Lower leg skin (tissue), 4 donors: Measurements from ENCODE around the gene ACTN4. TPM values are rescaled to one million over a fixed set of nuclear protein-coding genes. Genes with fewer than 3 reads are reported as not detected.

Experiments used
- DNase-seq, 2 donors: peaks; one replicate each; pipeline ENCODE4 v3.0.0-alpha.2; 2019; ENCODE audit warnings: low spot score in 2 of 2
- H3K4me3 ChIP-seq: fragments of 200-600 bp; sonication (generic); 2 replicates; pipeline ENCODE4 v1.5.1; 2017; ENCODE audit warnings: mild to moderate bottlenecking, low read depth; ENCODE audit not compliant: poor library complexity, severe bottlenecking
- POLR2A ChIP-seq, 2 donors: fragments of 450-650 bp; IDR thresholded peaks; one replicate each; pipeline ENCODE4 v1.6.1; 2016 to 2017; ENCODE audit warnings: antibody characterized with exemption in 2 of 2, mild to moderate bottlenecking in 1 of 2, moderate library complexity in 1 of 2
- WGBS, 2 donors: methylation state at CpG; one replicate each; pipeline ENCODE4 v1.1.5; 2018; 5-methylcytosine and 5-hydroxymethylcytosine counted together
- intact Hi-C: fragments of 100-400 bp; cut with DNase I; formaldehyde crosslinking; loops from one replicate; pipeline ENCODE4 v1.15.0; 2023; ENCODE audit warnings: low total_unique reads
- total RNA-seq, 4 donors: library from RNA; depleted of rRNA; stranded (reverse); fragments of >200 nt; gene quantifications; one replicate each; pipeline ENCODE4 v1.1.0, GENCODE V29; 2016
- TF ChIP-seq, protein P1 (sequence below), 3 donors: fragments of 450-650 bp; IDR thresholded peaks; one replicate each; pipeline ENCODE4 v1.5.1; 2016; ENCODE audit warnings: antibody characterized with exemption in 3 of 3, mild to moderate bottlenecking in 3 of 3, moderate library complexity in 2 of 3

ACTN4 gene
- total RNA-seq, 4 donors from 2014 or later, result 411 to 572 (median 469) TPM

- TF ChIP-seq, protein P1, sequence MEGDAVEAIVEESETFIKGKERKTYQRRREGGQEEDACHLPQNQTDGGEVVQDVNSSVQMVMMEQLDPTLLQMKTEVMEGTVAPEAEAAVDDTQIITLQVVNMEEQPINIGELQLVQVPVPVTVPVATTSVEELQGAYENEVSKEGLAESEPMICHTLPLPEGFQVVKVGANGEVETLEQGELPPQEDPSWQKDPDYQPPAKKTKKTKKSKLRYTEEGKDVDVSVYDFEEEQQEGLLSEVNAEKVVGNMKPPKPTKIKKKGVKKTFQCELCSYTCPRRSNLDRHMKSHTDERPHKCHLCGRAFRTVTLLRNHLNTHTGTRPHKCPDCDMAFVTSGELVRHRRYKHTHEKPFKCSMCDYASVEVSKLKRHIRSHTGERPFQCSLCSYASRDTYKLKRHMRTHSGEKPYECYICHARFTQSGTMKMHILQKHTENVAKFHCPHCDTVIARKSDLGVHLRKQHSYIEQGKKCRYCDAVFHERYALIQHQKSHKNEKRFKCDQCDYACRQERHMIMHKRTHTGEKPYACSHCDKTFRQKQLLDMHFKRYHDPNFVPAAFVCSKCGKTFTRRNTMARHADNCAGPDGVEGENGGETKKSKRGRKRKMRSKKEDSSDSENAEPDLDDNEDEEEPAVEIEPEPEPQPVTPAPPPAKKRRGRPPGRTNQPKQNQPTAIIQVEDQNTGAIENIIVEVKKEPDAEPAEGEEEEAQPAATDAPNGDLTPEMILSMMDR (IDR thresholded peaks at IDR 0.05), result no peak
- no peak for TF ChIP-seq POLR2A (IDR thresholded peaks at IDR 0.05)
- 55 to 57% methylated on average over 6 of the region's 6 CpGs for WGBS, 2 donors
- intact Hi-C loops, result no loop called here
- no peak overlapping the region for H3K4me3 ChIP-seq
- DNase-seq, result no peak
Measured at GRCh38 chr19:38697197-38697596, 49.7 kb downstream of the ACTN4 start.

- no peak for DNase-seq
- no peak for TF ChIP-seq POLR2A (IDR thresholded peaks at IDR 0.05)
- TF ChIP-seq, protein P1 (IDR thresholded peaks at IDR 0.05), result no peak
- intact Hi-C loops, result no loop called here
- H3K4me3 ChIP-seq, result no peak overlapping the region
- 41 to 70% methylated on average over 11 of the region's 11 CpGs for WGBS, 2 donors
Measured at GRCh38 chr19:38697641-38698071, 50.2 kb downstream of the ACTN4 start.

GRCh38 chr19:38698225-38699026 lies 51.0 kb downstream of the ACTN4 start:
- 58 to 65% methylated on average over 22 of the region's 22 CpGs for WGBS, 2 donors
- TF ChIP-seq, protein P1 (IDR thresholded peaks at IDR 0.05), result no peak
- TF ChIP-seq POLR2A (IDR thresholded peaks at IDR 0.05), result no peak
- intact Hi-C loops, result no loop called here
- no peak for DNase-seq
- H3K4me3 ChIP-seq, result no peak overlapping the region

DNA sequence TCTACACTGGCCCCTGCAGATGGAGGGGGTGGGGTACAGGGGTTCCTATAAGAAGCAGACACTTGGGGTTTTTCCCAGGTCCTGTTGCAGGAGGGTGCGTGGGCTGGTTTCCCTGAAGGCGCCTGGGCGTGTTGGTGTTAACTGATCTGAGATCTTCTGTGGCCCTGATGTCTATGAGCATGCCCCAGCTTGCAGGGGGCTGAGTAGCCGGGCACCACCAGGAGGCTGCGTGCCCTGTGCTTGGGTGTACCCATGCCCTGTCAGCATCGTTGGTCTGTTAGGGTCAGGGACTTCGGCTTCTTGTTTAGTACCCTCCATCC lies 51.5 kb downstream of the ACTN4 start:
- TF ChIP-seq POLR2A (IDR thresholded peaks at IDR 0.05), result no peak
- TF ChIP-seq, protein P1 (IDR thresholded peaks at IDR 0.05), result no peak
- DNase-seq, result no peak
- no peak overlapping the region for H3K4me3 ChIP-seq
- intact Hi-C loops, result no loop called here
- 54 to 58% methylated on average over 7 of the region's 7 CpGs for WGBS, 2 donors

DNA sequence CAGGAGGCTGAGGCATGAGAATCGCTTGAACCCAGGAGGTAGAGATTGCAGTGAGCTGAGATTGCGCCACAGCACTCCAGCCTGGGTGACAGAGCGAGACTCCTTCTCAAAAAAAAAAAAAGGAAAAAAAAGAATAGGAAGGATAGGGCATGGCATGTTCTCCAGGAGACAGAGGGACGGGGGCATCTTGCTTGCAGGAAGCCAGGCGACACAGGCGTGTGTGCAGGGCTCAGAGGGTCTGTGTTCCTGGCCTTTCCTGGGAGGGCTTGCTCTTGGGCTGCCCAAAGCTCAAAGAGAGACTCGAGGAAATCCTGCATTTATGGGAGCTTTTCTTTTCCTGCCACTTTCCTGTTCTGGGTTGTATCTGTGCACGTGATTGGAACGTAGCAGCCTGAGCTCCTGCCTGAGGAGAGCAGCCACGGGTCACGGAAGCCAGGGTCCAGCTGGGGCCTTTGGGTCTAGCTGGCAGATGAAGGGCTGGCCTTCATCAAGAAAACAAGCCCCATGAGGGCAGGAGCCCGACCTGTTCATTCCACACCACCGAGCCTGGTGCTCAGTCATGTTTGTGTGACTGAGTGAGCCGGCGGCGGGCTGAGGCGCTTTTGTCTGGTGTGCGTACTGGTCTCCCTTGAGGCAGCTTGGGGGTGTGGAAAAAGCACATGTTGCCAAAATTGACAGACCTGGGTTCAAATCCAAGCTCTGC lies 52.3 kb downstream of the ACTN4 start:
- intact Hi-C loops, result no loop called here
- WGBS, 2 donors, result 82 to 89% methylated on average over 18 of the region's 18 CpGs
- H3K4me3 ChIP-seq, result no peak overlapping the region
- no peak for TF ChIP-seq POLR2A (IDR thresholded peaks at IDR 0.05)
- TF ChIP-seq, protein P1 (IDR thresholded peaks at IDR 0.05), result no peak
- DNase-seq, result no peak
